Measurements from ENCODE around the gene ALDH3B2.

DNA sequence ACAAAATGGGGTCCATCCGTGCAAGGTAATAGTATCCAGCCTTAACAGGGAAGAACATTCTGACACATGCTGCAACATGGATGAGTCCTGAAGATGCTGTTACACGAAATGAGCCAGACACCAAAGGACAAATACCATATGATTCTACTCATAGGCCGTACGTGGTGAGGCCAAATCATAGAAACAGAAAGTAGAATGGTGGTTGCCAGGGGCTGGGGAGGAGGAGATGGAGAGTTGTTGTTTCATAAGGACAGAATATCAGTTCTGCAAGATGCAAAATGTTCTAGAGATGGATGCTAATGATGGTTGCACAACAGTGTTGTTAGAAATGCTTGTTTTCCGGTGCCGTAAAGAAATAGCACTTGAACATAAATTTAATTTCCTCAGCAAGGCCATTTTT, 37.5 kb downstream of the ALDH3B2 start:
- TF ChIP-seq POLR2A (IDR thresholded peaks at IDR 0.05) (no peak), CTCF (IDR thresholded peaks at IDR 0.05) (no peak)
